Hepatocyte (in vitro differentiated cells): Measurements from ENCODE around the gene CYSRT1.

Experiments
- CTCF ChIP-seq: fragments of 200-600 bp; sonication (generic); IDR thresholded peaks from 2 replicates; pipeline ENCODE4 v1.5.1; 2016; ENCODE audit warnings: antibody characterized with exemption, mild to moderate bottlenecking; ENCODE audit not compliant: poor library complexity
- EZH2 ChIP-seq: fragments of 200-600 bp; sonication (generic); IDR thresholded peaks from 2 replicates; pipeline ENCODE4 v1.6.1; 2016; ENCODE audit warnings: antibody characterized with exemption, mild to moderate bottlenecking, borderline replicate concordance
- EZH2phosphoT487 ChIP-seq: fragments of 200-600 bp; sonication (generic); IDR thresholded peaks from one replicate; pipeline ENCODE4 v1.6.1; 2018; ENCODE audit warnings: antibody characterized with exemption, mild to moderate bottlenecking, low read depth, moderate library complexity; ENCODE audit not compliant: unreplicated experiment, severe bottlenecking

DNA sequence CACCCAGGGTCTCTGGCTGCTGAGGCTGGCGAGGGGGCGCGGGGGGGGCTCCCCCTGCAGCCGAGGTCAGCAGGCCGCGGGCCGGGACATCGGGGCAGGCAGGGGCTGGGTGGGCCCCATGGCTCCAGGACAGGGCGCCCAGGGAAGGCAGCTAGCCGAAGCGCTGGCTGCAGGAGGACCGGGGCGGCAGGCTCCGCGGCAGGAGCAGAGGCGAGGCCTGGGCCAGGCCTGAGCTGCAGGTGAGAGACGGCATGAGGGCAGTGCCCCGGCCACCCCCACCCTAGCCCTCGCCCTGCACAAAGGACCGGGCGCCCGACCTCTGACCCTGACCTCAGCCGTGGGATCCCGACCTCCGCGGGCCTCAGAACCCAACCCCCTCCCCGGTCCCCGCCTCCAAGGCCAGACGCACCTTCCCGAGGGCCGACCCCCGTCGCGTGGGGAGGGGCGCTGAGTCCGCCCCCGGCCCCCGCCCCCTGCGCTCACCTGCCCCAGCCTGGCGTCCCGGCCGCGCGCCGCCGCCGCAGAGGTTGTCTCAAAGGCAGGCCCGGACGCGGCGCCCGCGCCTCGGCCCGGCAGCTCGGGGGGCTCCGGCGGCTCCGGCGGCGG, 3.4 kb upstream of the CYSRT1 start:
- TF ChIP-seq CTCF (no peak), EZH2 (no peak), EZH2phosphoT487 (no peak)
